SK-N-MC (cell line): ENCODE results near the gene EAF1.

Experiments
- DNase-seq: peaks from one replicate; pipeline ENCODE4 v3.0.0-alpha.2; 2011; ENCODE audit warnings: low read depth, low spot score
- H3K27ac ChIP-seq: fragments of 200-600 bp; sonication (generic); 2 replicates; pipeline ENCODE4 v1.5.1; 2016; ENCODE audit warnings: mixed run types
- H3K36me3 ChIP-seq: fragments of 200-600 bp; sonication (generic); 2 replicates; pipeline ENCODE4 v1.6.1; 2017; ENCODE audit warnings: antibody characterized with exemption, low read length, mixed read lengths; ENCODE audit not compliant: insufficient read depth
- H3K4me3 ChIP-seq: fragments of 200-600 bp; sonication (generic); 2 replicates; pipeline ENCODE4 v1.5.1; 2016
- H3K9ac ChIP-seq: fragments of 200-600 bp; sonication (generic); 2 replicates; pipeline ENCODE4 v1.8.0; 2017; ENCODE audit warnings: mixed run types, mixed read lengths; ENCODE audit not compliant: insufficient read length
- H3K9me3 ChIP-seq: fragments of 200-600 bp; sonication (generic); 2 replicates; pipeline ENCODE4 v1.6.1; 2017; ENCODE audit warnings: low read depth, mild to moderate bottlenecking, antibody characterized with exemption, low read length, moderate library complexity, mixed read lengths
- EZH2 ChIP-seq: fragments of 200-600 bp; sonication (generic); IDR thresholded peaks from one replicate; pipeline ENCODE4 v1.6.1; 2017; ENCODE audit warnings: antibody characterized with exemption
- FOXP2 ChIP-seq: optimal IDR thresholded peaks from 2 replicates; pipeline ENCODE3; 2011; ENCODE audit warnings: mild to moderate bottlenecking, moderate library complexity; ENCODE audit not compliant: insufficient read depth; ENCODE audit errors: extremely low read length, control extremely low read depth
- POLR2AphosphoS5 ChIP-seq: IDR thresholded peaks from 2 replicates; pipeline ENCODE4 v1.6.1; 2012; ENCODE audit warnings: mild to moderate bottlenecking, low read depth, low read length, borderline replicate concordance

Gene EAF1

DNA sequence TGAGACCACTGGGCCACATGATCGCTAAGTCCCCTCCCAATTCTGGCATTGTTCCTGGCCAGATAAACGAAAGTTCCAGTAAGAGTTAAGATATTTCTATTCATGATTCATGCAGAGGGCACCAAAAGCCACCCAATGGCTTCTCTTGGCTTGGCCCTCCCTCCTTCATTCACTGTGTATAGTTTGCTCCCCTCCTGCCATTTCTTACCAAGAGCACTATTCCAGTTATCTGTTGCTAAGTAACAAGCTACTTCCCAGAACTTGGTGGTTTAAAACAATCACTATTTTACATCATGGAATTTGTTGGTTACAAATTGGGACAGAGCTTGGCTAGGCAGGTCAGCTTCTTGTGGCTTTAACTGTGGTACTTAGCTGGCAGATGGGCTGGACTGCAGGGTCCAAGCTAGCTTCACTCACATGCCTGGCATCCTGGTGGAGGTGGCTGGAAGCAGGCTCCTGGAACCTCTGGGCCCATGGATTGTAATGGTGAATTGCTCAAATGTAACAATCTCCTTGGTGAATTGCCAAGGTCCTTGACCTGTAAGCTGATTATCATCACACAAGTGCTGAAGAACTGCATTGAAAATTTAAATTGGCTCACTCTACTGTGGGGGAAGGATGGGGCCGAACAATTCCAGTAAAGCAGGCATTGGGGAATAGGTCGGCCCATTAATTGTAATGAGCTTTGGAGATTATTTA, 16.6 kb downstream of the EAF1 start:
- no peak overlapping the region for H3K9ac ChIP-seq
- H3K27ac ChIP-seq, result no peak overlapping the region
- peaks cover 10% of the 10 kb centered on the region; the same call in 1 of the 2 replicates for H3K36me3 ChIP-seq
- no peak for DNase-seq
- TF ChIP-seq EZH2 (no peak), FOXP2 (no peak), POLR2AphosphoS5 (no peak)
- no peaks in the 10 kb centered on the region for H3K9me3 ChIP-seq
- no peak overlapping the region for H3K4me3 ChIP-seq

DNA sequence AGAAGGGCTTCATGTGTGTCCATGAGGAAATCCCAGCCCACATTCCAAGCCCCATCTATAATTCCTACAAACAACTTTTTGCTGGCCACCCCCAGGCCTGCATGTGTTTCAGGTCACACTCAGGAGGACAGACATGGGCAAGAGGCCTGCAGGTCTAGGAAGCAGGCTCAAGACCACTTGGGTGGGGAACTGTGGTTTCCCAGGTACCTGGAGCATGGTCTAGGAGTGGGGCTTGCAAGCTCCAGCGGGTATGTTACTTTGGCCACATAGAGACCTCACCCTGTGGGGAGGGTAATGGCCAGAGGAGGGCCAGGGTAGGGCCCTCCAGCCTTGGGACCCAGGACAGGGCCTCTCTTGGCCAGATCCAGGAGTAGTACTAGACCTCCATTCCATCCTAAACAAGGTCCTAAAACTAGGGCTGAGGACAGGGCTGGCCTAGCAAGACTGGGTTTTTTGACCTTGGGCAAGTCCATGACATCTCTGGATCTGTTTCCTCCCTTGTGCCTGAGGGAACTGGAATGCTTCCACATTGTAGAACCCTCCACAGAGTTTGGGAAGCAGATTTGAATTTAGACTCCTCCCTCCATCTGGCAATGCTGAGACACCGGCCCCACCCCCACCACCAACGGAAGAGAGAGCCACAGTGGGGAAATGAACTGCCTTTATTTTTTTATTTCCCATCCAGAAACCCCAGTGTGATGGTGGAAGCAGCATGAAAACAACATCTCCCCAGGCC, 22.3 kb downstream of the EAF1 start:
- TF ChIP-seq POLR2AphosphoS5 (no peak), EZH2 (no peak), FOXP2 (no peak)
- no peak overlapping the region for H3K27ac ChIP-seq
- no peak for DNase-seq

DNA sequence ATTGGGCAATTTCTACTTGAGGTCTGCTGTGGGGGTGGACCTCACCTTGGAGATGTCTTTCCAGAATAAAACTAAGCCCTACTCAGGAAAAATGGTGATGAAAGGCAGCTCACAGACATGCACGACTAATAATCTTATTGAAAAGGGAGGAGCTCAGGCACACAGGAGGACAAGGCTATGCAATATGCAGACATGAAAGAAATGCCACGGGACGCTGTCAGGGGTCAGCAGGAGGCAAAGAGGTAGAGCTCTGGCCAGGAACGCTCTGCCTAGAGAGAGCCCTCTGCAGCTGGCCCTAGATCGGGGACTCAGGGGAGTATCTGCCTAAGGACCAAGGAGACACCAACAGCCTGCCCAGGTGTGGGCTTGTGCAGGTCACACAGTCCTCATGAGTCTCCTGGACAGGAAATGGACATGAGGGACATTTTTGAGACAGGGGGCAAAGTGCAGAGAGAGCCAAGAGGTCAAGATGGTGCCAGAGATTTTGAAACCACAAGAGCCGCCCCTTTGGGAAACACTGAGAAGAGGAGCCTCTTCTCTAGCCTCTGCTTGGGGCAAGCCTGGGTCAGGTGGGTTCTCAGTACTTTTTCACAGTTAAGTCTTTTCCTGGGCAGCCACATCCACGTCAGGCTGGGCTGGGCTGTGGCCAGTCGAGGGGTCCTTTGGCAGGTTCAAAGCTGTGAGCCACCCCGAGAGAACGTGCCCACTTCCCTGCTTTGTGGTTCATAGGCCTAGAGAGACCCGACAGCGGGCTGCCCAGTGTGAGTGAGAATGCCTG, 23.2 kb downstream of the EAF1 start:
- TF ChIP-seq POLR2AphosphoS5 (no peak), FOXP2 (no peak), EZH2 (no peak)
- no peaks in the 10 kb centered on the region for H3K36me3 ChIP-seq
- no peaks in the 10 kb centered on the region for H3K9me3 ChIP-seq
- H3K27ac ChIP-seq, result no peak overlapping the region
- no peak overlapping the region for H3K9ac ChIP-seq
- no peak for DNase-seq
- H3K4me3 ChIP-seq, result no peak overlapping the region

More for the DNA sequence above, 22.3 kb downstream of the EAF1 start:
- H3K36me3 ChIP-seq, result no peaks in the 10 kb centered on the region
- no peak overlapping the region for H3K9ac ChIP-seq
- no peak overlapping the region for H3K4me3 ChIP-seq
- no peaks in the 10 kb centered on the region for H3K9me3 ChIP-seq

DNA sequence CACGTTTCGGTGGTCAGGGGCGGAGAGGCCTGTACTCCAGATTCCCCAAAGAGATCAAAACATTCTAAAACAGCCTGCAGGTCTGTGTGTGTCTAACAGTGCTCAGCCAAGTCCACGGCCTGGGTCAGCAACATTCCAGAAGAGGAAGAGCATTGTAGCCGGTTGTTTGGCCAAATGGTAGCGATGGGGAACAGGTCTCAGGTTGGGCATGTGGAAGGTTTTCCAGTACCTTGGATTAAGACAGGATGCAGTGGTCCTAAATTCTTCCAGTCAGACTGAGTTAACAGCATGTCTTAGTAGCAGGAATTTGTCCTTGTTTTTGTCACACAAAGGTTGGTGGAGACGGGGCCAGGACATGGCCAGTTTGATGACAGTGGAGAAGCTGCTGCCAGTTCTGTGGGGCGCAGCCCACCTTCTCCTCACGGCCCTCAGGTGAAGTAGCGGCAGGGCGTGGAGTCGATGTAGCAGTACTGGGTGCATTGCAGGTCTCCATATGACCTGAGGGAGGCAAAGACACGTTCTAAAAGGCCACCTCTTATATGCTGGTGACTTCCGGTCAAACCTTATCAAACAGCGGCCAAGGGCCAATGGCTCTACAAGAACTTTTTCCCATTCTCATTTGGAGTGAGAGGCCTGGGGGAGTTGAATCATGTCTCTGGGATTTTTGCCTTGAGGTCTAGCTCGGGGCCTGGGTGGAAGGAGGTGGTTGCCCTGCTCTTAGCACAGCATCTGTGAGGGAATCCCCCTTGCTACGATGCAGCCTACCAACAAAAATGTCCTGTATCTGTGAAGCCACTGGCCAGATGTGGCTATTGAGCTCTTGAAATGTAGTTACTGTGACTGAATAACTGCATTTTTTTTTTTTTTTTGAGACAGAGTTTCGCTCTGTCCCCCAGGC, 24.1 kb downstream of the EAF1 start:
- Histone ChIP-seq H3K36me3 (no peaks in the 10 kb centered on the region), H3K27ac (no peak overlapping the region), H3K9ac (no peak overlapping the region), H3K9me3 (no peaks in the 10 kb centered on the region), H3K4me3 (no peak overlapping the region)
- no peak for DNase-seq
- TF ChIP-seq POLR2AphosphoS5 (no peak), FOXP2 (no peak), EZH2 (no peak)

DNA sequence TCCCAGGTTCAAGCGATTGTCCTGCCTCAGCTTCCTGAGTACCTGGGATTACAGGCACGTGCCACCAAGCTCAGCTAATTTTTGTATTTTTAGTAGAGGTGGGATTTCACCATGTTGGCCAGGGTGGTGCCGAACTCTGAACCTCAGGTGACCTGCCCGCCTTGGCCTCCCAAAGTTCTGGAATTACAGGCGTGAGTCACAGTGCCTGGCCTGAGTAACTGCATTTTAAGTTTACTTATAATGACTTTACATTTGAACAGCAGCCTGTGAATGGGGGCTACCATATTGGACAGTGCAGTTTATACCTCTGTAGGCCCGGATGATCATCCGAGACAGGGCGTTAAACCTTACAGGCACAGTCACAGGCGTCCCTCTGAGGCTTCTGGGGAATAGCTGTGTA, 24.8 kb downstream of the EAF1 start:
- no peak for DNase-seq
- no peak overlapping the region for H3K9ac ChIP-seq
- no peaks in the 10 kb centered on the region for H3K36me3 ChIP-seq
- no peak overlapping the region for H3K4me3 ChIP-seq
- H3K27ac ChIP-seq, result no peak overlapping the region
- TF ChIP-seq FOXP2, result no peak
- TF ChIP-seq POLR2AphosphoS5, result no peak
- no peak for TF ChIP-seq EZH2
- H3K9me3 ChIP-seq, result no peaks in the 10 kb centered on the region

DNA sequence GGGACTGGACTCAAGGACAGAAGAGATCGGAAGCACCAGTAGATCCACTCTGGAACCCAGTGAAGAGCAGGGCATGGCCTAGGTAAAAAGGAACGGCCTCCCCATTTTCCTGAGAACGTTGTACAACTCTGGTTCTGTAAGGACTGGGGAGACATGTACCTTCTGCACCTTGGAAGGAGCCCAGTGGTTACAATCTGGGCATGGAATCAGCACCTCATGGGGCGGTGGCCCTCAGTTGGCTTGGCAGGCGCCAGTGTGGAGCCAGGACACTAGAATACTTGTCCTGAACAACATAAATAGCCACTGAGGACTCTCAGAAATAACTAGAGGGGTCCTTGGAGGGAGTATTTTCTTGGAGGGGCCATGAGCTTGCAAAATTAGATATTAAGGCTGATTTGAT, 25.6 kb downstream of the EAF1 start:
- TF ChIP-seq FOXP2 (no peak), EZH2 (no peak), POLR2AphosphoS5 (no peak)
- Histone ChIP-seq H3K4me3 (no peak overlapping the region), H3K36me3 (no peaks in the 10 kb centered on the region), H3K9ac (no peak overlapping the region), H3K9me3 (no peaks in the 10 kb centered on the region), H3K27ac (no peak overlapping the region)
- no peak for DNase-seq

DNA sequence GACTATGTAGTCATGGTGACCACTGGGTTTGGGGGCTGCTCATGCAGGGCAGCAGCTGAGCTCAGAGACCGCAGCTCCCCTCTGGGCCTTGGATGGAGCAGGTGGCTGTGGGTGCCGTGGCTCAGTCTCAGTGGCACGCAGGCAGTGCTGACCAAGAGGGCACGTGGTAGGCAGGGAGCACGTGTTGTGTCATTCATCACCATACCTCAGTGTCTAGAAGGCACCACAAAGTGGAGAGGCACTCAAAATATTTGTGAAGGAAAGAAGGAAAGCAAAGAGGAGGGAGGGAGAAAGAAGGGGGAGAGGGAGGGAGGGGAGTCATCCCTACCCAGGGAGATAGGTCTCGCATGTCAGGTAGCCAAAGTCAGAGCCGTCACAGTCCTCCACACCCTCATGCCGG, 26.1 kb downstream of the EAF1 start:
- Histone ChIP-seq H3K9ac (no peak overlapping the region), H3K9me3 (no peaks in the 10 kb centered on the region), H3K27ac (no peak overlapping the region), H3K36me3 (no peaks in the 10 kb centered on the region), H3K4me3 (no peak overlapping the region)
- no peak for DNase-seq
- TF ChIP-seq POLR2AphosphoS5 (no peak), EZH2 (no peak), FOXP2 (no peak)
